Stimulated activated CD8-positive, alpha-beta memory T cell treated with anti-CD3 and anti-CD28 coated beads, Interleukin-2, amount 100 ng/mL, for 48 hours (primary cell): ENCODE measurements around the gene GLTP.
A peak's percentile ranks its signal among the peaks of the same experiment; 100 is the strongest.
"Not testable (repeated sequence)": the region's sequence is repeated elsewhere in the genome, so short reads cannot be mapped to it uniquely, and the experiment has no call there.

Experiments used
- DNase-seq, 2 donors: peaks; one replicate each; pipeline ENCODE4 v3.0.0-alpha.2; 2020; ENCODE audit warnings: low read depth in 2 of 2

Gene GLTP

GRCh38 chr12:109902891-109903418 lies 22.6 kb upstream of the GLTP start:
- no peak for DNase-seq

GRCh38 chr12:109900752-109901580 lies 20.6 kb upstream of the GLTP start:
- no peak for DNase-seq

DNA sequence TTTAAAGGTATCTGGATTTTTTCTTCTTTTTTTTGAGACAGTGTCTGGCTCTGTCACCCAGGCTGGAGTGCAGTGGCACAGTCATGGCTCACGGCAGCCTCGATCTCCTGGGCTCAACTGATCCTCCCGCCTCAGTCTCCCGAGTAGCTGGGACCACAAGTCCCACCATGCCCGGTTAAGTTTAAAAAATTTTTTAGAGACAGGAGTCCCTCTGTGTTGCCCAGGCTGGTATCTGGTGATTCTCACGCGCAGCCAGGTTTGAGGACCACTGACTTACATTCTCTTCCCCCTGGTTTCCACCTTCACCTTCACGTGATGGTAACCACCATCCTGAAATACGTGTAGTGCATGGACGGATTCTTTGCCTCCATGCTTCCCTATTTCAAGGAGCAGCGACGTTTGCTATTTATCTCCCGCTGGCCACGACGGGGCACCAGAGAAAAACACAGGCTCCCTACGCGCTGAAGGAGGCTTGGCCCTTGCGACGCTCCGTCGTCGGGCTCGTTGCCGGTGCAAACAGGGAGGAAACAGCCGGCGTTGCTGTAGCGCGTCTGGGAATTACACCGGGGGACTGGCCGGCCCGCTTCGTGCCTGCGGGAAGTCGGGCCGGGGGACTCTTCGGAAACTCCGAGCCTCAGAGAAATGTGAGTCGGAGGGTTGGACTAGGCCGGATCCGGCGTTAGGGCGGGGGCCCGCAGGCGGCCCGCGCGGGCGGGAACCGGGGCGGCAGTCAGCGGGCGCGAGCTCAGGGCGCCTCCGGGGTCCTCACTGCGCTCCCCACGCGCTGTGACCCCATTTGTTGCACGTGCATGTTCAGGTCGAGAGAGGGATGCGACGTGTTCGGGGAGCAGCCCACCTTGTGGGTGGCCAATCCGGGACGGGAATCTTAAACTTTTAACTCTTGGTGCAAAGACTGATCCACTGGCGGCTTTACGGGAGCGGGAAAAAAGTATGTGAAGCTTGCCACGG lies 19.7 kb upstream of the GLTP start, which contains the start of gene TCHP:
TCHP (plus strand) TSS at position 492 of the 969 bp plus-strand sequence. CDS start 2,753 bp downstream, outside the sequence.
- DNase-seq: peak; percentile 51 to 65

GRCh38 chr12:109899345-109899744 lies 19.0 kb upstream of the GLTP start:
- DNase-seq: not testable (repeated sequence)

DNA sequence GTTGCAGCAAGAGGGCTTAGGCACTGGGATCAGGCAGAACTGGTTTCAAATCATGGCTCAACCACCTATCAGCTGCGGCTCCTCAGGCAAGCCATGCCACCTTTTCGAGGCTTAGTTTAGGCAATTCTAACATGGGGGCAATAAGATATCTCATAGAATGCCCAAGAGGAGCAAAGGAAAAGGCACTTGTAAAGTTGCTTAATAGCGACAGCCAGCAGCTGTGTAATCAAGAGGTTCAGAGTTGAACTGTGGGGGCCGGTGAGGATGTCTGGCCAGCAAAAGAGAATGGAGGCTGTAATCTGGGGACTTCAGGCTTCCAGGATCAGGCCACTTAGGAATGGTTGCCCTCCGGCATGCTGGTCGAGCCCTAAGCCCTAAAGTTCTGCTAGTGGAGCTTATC lies 16.7 kb upstream of the GLTP start:
- DNase-seq: no peak

DNA sequence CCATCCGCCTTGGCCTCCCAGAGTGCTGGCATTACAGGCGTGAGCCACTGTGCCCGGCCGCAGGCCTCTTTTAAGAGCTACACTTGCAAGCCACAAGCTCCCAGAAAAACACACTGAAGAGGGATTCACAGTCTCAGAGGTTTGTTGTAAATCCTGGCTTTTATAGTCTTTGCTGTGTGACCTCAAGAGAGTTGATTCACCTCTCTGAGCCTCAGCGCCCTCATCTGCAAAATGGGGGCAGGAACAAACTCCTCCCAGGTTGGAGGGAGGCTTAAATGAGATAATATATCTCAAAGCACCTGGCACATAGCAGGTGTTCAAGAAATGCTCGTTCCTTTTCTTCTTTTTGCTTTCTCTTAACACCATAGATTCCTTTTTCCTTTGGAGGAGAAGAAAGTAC lies 15.8 kb upstream of the GLTP start:
- DNase-seq: no peak

DNA sequence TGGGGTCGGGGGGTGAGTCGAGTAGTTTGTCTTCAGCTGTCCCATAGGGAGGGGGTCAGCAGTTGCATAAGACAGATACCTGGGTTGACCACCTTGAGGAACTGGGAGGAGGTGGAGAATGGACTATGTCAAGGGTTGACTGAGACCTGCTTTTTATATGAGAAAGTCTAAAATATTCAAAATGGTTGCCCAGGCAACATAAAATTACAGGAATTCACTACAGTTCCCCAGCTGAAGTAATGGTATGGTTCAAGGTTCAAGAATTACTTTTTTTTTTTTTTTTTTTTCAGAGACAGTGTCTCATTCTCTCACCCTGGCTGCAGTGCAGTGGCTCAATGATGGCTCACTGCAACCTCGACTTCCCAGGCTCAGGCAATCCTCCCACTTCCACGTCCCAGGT lies 14.6 kb upstream of the GLTP start:
- no peak for DNase-seq

- no peak for DNase-seq
Measured at GRCh38 chr12:109893261-109893995, 13.1 kb upstream of the GLTP start.

- no peak for DNase-seq
Measured at GRCh38 chr12:109892748-109893147, 12.4 kb upstream of the GLTP start.

DNA sequence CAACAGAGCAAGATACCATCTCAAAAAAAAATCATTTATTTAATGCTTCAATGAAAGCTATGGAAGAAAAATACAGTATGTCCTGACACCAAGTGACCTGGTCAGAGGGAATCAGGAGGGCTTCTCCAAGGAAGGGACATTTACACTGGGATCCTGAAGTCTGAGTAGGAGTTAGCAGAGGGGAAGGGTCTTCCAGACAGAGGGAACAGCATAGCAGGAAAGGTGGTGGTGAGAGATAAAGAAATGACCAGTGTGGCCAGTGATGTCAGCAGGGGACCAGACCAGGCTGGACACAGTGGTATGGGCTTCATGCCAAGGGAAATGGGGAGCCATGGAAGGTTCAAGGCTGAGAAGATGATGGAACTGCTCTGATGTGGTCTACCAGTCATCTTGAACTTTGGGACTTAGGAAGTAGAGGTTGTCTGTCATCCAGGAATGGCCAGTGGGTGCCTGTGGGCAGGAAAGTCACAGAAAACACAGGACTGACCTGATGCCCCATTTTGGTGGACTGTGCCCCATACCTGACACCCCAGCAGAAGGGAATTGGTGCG lies 11.9 kb upstream of the GLTP start:
- DNase-seq: no peak

GRCh38 chr12:109891731-109892130 lies 11.4 kb upstream of the GLTP start:
- DNase-seq: not testable (repeated sequence)

DNA sequence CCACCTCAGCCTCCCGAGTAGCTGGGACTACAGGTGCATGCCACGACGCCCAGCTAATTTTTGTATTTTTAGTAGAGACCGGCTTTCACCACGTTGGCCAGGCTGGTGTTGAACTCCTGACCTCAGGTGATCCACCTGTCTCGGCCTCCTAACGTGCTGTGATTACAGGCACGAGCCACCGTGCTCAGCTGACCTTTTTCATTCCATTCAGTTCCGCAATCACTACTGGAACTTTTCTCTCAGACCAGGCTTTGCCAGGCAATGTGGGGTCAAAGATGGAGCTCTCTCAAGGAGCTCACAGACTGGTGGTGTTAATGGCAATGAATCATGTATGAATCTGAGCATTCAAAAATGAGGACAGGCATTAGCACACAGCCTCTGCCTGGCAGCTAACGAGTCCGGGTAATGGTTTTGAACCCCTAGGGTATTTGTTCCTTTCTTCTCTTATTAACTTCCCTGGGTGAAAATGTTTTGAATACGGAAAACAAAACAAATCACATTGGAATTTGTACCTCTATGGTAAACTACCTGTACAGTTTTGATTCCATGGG lies 10.4 kb upstream of the GLTP start:
- DNase-seq: no peak

- no peak for DNase-seq
Measured at GRCh38 chr12:109888179-109889020, 8.1 kb upstream of the GLTP start.

DNA sequence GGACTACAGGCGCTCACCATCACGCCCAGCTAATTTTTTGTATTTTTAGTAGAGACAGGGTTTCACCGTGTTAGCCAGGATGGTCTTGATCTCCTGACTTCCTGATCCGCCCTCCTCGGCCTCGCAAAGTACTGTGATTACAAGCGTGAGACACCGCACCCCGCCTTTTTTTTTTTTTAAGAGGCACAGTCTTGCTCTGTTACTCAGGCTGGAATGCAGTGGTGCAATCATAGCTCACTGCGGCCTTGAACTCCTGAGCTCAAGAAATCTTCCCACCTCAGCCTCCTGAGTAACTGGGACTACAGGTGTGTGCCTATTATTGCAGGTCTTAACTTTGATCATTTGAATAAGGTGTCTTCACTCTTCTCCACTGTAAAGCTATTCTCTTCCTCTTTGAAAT lies 5.3 kb upstream of the GLTP start:
- no peak for DNase-seq

DNA sequence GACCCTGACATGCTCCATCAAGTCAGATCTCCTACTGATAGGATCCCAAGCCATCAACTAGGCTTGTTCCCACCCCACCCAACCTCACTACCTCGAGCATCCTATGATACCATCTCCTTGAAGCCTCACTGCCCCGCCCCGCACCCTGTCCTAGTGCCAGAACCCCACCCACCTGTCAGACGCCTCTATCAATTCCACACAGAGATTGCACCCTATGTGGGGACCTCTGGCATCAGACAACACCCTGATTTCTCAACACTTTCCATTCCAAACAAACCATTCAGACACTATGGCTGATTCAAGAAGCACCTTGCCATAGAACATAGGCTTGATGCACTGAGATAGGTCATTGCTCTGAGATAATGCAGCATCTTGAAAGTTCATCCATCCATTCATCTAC lies 3.1 kb upstream of the GLTP start:
- DNase-seq: no peak

DNA sequence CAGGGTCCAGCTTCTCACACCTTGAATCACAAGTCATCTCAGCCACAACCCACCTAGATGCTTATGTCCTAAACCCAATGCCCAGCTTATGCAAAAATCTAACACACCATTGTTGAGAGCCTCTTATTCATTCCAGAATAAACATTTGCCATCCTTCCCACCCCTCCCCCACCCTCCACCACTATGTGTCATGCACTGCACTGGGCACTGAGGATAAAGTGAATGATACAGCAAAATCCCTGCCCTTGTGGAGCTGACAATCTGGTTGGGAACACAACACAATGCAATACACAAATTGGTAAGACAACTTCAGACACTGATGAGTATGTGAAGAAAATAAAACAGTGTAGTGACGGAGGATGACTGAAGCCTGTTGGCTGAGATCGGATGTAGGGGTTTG lies 1.4 kb upstream of the GLTP start:
- DNase-seq: no peak

- no peak for DNase-seq
Measured at GRCh38 chr12:109880938-109881337, 597 bp upstream of the GLTP start.

GRCh38 chr12:109879351-109880042 lies 844 bp downstream of the GLTP start:
- DNase-seq: no peak

DNA sequence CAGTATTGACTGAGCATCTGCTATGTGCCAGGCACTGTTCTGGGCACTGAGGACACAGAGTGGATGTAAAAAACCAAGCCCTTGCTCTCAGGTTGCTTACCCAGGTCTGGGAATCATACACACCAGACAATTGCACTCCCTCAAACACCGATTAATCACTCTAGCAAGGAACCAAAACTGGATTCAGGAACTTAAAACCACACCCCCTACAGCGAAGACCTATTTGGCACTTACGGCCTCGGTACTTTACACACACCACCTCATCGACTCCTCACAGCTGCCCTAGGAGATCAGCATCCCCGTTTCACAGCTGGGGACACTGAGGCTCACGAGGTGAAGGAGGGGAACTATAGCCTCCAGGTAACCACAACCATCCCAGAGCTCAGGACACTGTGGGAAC lies 1.6 kb downstream of the GLTP start:
- no peak for DNase-seq

DNA sequence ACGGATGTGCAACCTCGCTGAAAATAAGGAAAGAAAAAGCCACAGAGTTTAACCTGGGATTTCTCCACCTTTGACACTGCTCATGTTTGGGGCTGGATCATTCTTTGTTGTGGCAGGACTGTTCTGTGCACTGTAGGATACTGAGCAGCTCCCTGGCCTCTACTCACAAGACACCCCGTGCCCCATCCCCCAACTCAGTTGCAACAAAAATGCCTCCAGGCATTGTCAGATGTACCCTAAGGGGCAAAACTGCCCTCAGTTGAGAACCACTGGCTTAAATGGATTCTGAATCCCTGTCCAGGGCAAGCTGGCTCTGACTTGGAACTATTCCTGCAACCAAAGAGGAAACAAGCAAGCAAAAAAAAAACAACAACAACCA lies 2.1 kb downstream of the GLTP start:
- no peak for DNase-seq
